Upper lobe of left lung (tissue), 4 donors: ENCODE measurements around the gene TYRP1.

Experiments
- EP300 ChIP-seq, 4 donors: sonication (generic); formaldehyde crosslinking; IDR thresholded peaks; one replicate each; pipeline ENCODE4 v1.5.1; 2017; ENCODE audit warnings: antibody characterized with exemption in 4 of 4, control low read depth in 2 of 4
- POLR2A ChIP-seq, 4 donors: fragments of 450-650 bp; IDR thresholded peaks; one replicate each; pipeline ENCODE4 v1.5.1; 2016 to 2017; ENCODE audit warnings: antibody characterized with exemption in 4 of 4, mild to moderate bottlenecking in 2 of 4
- POLR2AphosphoS5 ChIP-seq, 2 donors: sonication (generic); formaldehyde crosslinking; IDR thresholded peaks; one replicate each; pipeline ENCODE4 v1.5.1; 2017; ENCODE audit warnings: antibody characterized with exemption in 2 of 2
- TF ChIP-seq, protein P1 (sequence below), 6 experiments: fragments of 450-650 bp in 4 of 6; fragments of 200-600 bp in 2 of 6; sonication (generic) in 2 of 6; IDR thresholded peaks; one replicate each; pipeline ENCODE4 v1.5.1; 2016 to 2019; ENCODE audit warnings: antibody characterized with exemption in 6 of 6

DNA sequence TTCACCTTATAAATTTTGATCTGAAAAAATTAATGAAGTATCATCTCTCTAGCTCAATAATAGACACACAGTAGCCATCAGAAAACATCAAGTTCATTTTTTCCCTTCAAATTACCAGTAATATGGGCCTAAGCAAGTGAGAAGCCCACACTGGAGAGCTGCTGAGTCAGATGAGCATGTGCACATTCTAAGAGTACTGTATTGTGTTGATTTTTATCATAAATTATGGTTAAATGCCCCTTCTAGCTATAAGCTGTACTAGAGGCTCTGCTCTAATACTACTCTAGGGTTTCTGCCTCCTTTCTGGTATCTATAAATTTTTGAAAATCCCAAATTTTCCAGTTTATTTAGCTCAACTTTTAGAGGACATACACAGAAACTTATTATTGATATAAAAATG lies 42.1 kb upstream of the TYRP1 start:
- TF ChIP-seq, protein P1, sequence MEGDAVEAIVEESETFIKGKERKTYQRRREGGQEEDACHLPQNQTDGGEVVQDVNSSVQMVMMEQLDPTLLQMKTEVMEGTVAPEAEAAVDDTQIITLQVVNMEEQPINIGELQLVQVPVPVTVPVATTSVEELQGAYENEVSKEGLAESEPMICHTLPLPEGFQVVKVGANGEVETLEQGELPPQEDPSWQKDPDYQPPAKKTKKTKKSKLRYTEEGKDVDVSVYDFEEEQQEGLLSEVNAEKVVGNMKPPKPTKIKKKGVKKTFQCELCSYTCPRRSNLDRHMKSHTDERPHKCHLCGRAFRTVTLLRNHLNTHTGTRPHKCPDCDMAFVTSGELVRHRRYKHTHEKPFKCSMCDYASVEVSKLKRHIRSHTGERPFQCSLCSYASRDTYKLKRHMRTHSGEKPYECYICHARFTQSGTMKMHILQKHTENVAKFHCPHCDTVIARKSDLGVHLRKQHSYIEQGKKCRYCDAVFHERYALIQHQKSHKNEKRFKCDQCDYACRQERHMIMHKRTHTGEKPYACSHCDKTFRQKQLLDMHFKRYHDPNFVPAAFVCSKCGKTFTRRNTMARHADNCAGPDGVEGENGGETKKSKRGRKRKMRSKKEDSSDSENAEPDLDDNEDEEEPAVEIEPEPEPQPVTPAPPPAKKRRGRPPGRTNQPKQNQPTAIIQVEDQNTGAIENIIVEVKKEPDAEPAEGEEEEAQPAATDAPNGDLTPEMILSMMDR (IDR thresholded peaks at IDR 0.05) = no peak
- TF ChIP-seq EP300 (IDR thresholded peaks at IDR 0.05) (no peak), POLR2AphosphoS5 (IDR thresholded peaks at IDR 0.05) (no peak), POLR2A (IDR thresholded peaks at IDR 0.05) (no peak)
